Measurements from ENCODE around the gene CALML6.

Gene CALML6

DNA sequence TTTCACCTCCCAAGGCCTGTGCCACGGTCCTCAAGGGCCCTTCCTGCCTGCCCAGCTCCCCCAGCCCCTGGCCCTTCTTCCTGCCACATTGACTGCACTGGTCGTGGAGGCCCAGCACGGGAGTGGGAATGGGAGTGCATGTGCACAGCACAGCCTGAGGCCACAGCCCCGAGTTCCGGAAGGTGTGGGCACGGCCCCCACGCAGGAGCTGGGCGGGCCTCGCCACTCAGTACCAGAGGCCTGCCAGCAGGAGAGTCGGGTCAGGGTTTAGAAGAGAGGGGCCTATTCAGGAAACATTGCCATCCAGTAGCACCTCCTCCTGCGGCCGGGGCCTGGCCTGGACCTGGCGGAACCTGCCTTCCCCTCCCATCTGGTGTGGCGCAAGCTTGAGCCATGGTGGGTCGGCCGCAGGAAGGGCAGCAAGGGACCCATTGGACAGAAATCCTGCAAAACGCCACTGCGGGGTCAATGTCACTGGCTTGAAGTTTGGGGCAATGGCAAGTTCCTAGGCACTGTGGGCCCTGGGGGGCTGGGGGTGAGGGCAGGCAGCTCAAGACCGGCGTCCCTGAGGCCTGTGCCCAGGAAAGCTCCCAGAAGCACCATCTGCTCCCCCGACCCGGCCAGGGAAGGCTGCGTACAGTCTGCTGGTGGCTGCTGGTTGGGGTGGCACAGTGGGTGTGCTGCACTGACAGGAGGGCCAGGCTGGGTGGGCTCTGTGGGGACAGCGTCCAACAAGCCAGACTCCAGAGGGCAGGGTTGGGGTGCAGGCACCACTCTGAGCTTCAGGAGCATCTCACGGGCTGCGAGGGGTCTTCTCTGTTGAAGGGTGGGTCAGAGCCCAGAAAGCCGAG, 5.8 kb downstream of the CALML6 start:
- H3K4me1 ChIP-seq (ENCODE audit: low read length): peaks cover 10% of the 10 kb centered on the region
- peak; percentile 1 for DNase-seq
- H3K36me3 ChIP-seq (replicated peaks; ENCODE audit: insufficient read depth, low read length): no peaks in the 10 kb centered on the region
- H3K27me3 ChIP-seq (replicated peaks; ENCODE audit: insufficient read depth, low read length): peaks cover 41% of the 10 kb centered on the region
- H3K9me2 ChIP-seq (replicated peaks; ENCODE audit: insufficient read depth, low read length): no peaks in the 10 kb centered on the region
- H3K9ac ChIP-seq (ENCODE audit: low read length): no peak overlapping the region
- H3F3A ChIP-seq (ENCODE audit: insufficient read depth, low read length): no peaks in the 10 kb centered on the region
- H3K9me3 ChIP-seq (replicated peaks; ENCODE audit: insufficient read depth, low read length): no peaks in the 10 kb centered on the region
- H4K20me1 ChIP-seq (ENCODE audit: insufficient read depth, low read length): no peaks in the 10 kb centered on the region
- TF ChIP-seq EZH2phosphoT487 (IDR thresholded peaks at IDR 0.05; ENCODE audit: low read length) (no peak), EZH2 (optimal IDR thresholded peaks at IDR 0.05; ENCODE audit: low read depth, low read length) (no peak)
- TF ChIP-seq, protein P1, sequence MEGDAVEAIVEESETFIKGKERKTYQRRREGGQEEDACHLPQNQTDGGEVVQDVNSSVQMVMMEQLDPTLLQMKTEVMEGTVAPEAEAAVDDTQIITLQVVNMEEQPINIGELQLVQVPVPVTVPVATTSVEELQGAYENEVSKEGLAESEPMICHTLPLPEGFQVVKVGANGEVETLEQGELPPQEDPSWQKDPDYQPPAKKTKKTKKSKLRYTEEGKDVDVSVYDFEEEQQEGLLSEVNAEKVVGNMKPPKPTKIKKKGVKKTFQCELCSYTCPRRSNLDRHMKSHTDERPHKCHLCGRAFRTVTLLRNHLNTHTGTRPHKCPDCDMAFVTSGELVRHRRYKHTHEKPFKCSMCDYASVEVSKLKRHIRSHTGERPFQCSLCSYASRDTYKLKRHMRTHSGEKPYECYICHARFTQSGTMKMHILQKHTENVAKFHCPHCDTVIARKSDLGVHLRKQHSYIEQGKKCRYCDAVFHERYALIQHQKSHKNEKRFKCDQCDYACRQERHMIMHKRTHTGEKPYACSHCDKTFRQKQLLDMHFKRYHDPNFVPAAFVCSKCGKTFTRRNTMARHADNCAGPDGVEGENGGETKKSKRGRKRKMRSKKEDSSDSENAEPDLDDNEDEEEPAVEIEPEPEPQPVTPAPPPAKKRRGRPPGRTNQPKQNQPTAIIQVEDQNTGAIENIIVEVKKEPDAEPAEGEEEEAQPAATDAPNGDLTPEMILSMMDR (IDR thresholded peaks at IDR 0.05; ENCODE audit: low read length): no peak
- no peaks in the 10 kb centered on the region for H3K79me2 ChIP-seq (ENCODE audit: low read length)
- no peak overlapping the region for H3K27ac ChIP-seq (ENCODE audit: low read length)
- H3K4me2 ChIP-seq (ENCODE audit: low read depth, low read length): no peak overlapping the region
- H3K4me3 ChIP-seq (ENCODE audit: low read length): no peak overlapping the region
- H2AFZ ChIP-seq (ENCODE audit: low read length): no peak overlapping the region

GRCh38 chr1:1921459-1921862, 6.4 kb downstream of the CALML6 start:
- peaks cover 47% of the 10 kb centered on the region for H3K27me3 ChIP-seq (replicated peaks; ENCODE audit: insufficient read depth, low read length)
- H3K9me2 ChIP-seq (replicated peaks; ENCODE audit: insufficient read depth, low read length): no peaks in the 10 kb centered on the region
- no peaks in the 10 kb centered on the region for H3K9me3 ChIP-seq (replicated peaks; ENCODE audit: insufficient read depth, low read length)
- TF ChIP-seq EZH2phosphoT487 (IDR thresholded peaks at IDR 0.05; ENCODE audit: low read length): no peak
- TF ChIP-seq EZH2 (optimal IDR thresholded peaks at IDR 0.05; ENCODE audit: low read depth, low read length): no peak
- TF ChIP-seq, protein P1 (IDR thresholded peaks at IDR 0.05; ENCODE audit: low read length): no peak
- H3K9ac ChIP-seq (ENCODE audit: low read length): no peak overlapping the region
- no peak overlapping the region for H3K27ac ChIP-seq (ENCODE audit: low read length)
- H3K4me2 ChIP-seq (ENCODE audit: low read depth, low read length): no peak overlapping the region
- H3K4me3 ChIP-seq (ENCODE audit: low read length): no peak overlapping the region
- no peak overlapping the region for H2AFZ ChIP-seq (ENCODE audit: low read length)
- peaks cover 10% of the 10 kb centered on the region for H3K4me1 ChIP-seq (ENCODE audit: low read length)
- no peaks in the 10 kb centered on the region for H4K20me1 ChIP-seq (ENCODE audit: insufficient read depth, low read length)
- H3K79me2 ChIP-seq (ENCODE audit: low read length): no peaks in the 10 kb centered on the region
- H3K36me3 ChIP-seq (replicated peaks; ENCODE audit: insufficient read depth, low read length): no peaks in the 10 kb centered on the region
- no peaks in the 10 kb centered on the region for H3F3A ChIP-seq (ENCODE audit: insufficient read depth, low read length)
- no peak for DNase-seq

DNA sequence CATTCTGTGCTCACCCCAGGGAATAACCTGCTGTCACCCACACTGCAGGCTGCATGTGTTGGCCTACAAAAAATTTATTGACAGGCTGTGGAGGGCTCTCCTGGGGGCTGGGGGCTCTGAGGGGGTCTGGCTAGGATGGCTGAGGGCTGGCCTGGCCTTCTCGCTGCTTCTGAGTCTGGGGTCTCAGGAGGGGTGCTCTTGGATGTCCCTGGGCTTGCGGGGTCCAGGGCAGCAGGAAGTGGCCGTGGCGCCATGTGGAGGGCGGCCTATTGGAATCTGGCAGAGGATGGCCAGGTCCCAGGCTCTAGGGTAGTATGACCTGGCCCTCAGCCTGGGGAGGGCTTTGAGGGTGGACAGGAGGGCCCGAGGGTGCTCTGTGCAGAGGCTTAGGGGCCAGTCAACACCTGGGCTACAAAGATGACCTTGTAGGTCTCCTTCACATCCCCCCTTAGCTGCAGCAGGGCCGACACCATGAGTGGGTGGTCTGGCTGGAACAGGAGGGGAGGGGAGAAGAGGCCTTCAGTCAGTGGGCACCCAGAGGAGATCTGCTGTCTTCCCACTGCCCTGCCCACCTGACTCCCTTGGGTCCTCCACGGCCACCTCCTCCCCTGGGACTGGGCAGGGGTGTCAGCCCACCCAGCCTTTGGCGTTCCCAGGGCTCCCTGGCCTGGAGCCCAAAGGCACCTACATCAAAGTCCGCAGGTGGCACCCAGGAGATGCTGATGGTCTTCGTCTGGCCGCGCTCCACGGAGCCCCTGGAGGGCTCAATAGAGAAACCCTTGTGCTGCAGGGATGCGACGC, 7.0 kb downstream of the CALML6 start:
- no peaks in the 10 kb centered on the region for H3K79me2 ChIP-seq (ENCODE audit: low read length)
- no peak overlapping the region for H3K4me2 ChIP-seq (ENCODE audit: low read depth, low read length)
- DNase-seq: peak; percentile 4
- no peak overlapping the region for H3K4me3 ChIP-seq (ENCODE audit: low read length)
- no peaks in the 10 kb centered on the region for H3K9me3 ChIP-seq (replicated peaks; ENCODE audit: insufficient read depth, low read length)
- H3F3A ChIP-seq (ENCODE audit: insufficient read depth, low read length): no peaks in the 10 kb centered on the region
- H3K4me1 ChIP-seq (ENCODE audit: low read length): peaks cover 10% of the 10 kb centered on the region
- TF ChIP-seq EZH2 (optimal IDR thresholded peaks at IDR 0.05; ENCODE audit: low read depth, low read length) (no peak), EZH2phosphoT487 (IDR thresholded peaks at IDR 0.05; ENCODE audit: low read length) (no peak)
- TF ChIP-seq, protein P1 (IDR thresholded peaks at IDR 0.05; ENCODE audit: low read length): no peak
- peaks cover 54% of the 10 kb centered on the region for H3K27me3 ChIP-seq (replicated peaks; ENCODE audit: insufficient read depth, low read length)
- no peaks in the 10 kb centered on the region for H4K20me1 ChIP-seq (ENCODE audit: insufficient read depth, low read length)
- H3K9ac ChIP-seq (ENCODE audit: low read length): no peak overlapping the region
- H2AFZ ChIP-seq (ENCODE audit: low read length): no peak overlapping the region
- H3K9me2 ChIP-seq (replicated peaks; ENCODE audit: insufficient read depth, low read length): no peaks in the 10 kb centered on the region
- no peak overlapping the region for H3K27ac ChIP-seq (ENCODE audit: low read length)
- H3K36me3 ChIP-seq (replicated peaks; ENCODE audit: insufficient read depth, low read length): no peaks in the 10 kb centered on the region

Measured in MM.1S (cell line).